Measurements from ENCODE around the gene PCDHGB7.
"Not testable (repeated sequence)": the region's sequence is repeated elsewhere in the genome, so short reads cannot be mapped to it uniquely, and the experiment has no call there.

The PCDHGB7 gene

DNA sequence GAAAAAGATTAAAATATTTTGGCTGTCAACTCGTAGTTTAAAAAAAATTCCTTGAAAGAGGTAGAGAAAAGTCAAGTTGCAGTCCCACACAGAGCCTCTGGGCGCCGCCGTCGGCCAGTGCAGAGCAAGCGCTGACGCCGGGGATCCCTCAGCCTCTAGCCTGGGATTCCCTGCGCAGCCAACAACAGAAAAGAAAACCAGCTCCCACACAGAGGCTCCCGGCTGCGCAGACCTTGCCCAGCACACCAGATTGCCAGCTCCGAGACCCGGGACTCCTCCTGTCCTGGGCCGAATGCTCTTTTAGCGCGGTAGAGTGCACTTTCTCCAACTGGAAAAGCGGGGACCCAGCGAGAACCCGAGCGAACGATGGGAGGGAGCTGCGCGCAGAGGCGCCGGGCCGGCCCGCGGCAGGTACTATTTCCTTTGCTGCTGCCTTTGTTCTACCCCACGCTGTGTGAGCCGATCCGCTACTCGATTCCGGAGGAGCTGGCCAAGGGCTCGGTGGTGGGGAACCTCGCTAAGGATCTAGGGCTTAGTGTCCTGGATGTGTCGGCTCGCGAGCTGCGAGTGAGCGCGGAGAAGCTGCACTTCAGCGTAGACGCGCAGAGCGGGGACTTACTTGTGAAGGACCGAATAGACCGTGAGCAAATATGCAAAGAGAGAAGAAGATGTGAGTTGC lies at the start of gene PCDHGB7:
Gene PCDHGB7, plus strand, starts transcription at position 184 of the 679 bp plus-strand sequence. Its CDS starts 183 bp downstream, at position 367.
- not testable (repeated sequence) for DNase-seq (ENCODE audit: low read depth in 2 of 2)

DNA sequence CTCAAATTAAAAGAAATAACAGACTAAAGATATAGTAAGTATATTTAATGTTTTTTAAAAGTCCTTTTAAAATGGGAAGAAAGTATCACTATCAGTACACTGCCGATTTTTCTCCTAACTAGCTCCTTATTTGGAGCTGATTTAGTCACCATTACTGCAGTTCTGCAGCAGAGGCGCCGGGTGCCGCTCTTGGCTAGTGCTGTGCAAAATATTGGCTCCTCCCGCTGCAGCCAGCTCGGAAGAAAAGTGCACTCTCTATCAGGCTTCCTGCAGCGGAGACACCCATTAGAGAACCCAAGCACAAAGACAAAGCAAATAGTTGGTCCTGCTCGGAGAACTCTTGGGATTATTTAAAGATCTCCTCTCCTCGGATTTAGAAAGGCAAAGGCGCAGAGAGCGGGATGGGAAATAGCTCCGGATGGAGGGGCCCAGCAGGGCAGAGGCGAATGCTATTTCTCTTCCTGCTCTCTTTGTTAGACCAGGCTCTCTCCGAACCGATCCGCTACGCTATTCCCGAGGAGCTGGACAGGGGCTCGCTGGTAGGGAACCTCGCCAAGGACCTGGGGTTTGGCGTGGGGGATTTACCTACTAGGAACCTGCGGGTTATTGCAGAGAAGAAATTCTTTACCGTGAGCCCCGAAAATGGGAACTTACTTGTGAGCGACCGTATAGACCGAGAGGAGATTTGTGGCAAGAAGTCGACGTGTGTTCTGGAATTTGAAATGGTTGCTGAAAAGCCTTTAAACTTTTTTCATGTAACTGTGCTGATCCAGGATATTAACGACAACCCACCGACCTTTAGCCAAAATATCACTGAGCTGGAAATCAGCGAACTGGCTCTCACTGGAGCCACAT lies 47.3 kb upstream of the PCDHGB7 start, which contains the start of gene PCDHGB3:
Gene PCDHGB3, plus strand, starts transcription at position 249 of the 855 bp plus-strand sequence. Its CDS starts 153 bp downstream, at position 402.
- DNase-seq (ENCODE audit: low read depth in 2 of 2): no peak

DNA sequence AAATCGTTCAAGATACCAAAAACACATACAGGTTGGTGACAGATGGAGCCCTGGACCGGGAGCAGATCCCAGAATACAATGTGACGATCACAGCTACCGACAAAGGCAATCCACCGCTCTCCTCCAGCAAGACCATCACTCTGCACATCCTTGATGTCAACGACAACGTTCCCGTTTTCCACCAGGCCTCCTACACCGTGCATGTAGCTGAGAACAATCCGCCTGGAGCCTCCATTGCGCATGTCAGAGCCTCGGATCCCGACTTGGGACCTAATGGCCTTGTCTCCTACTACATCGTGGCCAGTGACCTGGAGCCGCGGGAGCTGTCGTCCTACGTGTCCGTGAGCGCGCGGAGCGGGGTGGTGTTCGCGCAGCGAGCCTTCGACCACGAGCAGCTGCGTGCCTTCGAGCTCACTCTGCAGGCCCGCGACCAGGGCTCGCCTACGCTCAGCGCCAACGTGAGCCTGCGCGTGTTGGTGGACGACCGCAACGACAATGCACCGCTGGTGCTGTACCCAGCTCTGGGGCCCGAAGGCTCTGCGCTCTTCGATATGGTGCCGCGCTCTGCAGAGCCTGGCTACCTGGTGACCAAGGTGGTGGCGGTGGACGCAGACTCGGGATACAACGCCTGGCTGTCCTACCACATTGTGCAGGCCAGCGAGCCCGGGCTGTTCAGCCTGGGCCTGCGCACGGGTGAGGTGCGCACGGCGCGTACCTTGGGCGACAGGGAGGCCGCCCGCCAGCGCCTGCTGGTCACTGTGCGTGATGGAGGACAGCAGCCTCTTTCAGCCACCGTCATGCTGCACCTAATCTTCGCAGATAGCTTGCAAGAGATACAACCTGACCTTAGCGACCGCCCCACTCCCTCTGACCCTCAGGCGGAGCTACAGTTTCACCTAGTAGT lies 45.7 kb upstream of the PCDHGB7 start:
- no peak for DNase-seq (ENCODE audit: low read depth in 2 of 2)

DNA sequence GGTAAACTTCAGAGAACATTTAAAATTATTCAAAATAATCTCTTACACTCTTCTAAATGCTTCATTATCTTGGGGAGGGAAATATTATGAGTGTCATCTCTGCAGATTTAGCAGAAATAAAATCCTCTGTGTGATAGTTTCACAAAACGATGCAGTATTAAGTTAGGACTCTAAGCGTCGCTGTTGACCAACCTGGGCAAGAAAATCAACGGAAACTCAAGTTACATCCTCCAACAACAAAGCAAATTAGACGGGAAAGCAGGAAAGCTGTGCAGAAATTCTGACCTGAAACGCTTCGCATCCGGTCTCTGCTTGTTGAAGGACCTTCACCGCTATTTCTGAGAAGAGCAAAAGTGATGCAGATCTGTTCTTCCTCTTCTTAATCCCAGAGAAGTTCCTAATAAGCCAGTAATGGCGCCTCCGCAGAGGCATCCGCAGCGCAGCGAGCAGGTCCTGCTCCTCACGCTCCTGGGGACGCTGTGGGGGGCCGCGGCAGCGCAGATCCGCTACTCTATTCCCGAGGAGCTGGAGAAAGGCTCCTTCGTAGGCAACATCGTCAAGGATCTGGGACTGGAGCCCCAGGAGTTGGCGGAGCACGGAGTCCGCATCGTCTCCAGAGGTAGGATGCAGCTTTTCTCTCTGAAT lies 43.7 kb upstream of the PCDHGB7 start, which contains the start of gene PCDHGA6:
Gene PCDHGA6, plus strand, starts transcription at position 219 of the 645 bp plus-strand sequence. Its CDS starts 193 bp downstream, at position 412.
- no peak for DNase-seq (ENCODE audit: low read depth in 2 of 2)

DNA sequence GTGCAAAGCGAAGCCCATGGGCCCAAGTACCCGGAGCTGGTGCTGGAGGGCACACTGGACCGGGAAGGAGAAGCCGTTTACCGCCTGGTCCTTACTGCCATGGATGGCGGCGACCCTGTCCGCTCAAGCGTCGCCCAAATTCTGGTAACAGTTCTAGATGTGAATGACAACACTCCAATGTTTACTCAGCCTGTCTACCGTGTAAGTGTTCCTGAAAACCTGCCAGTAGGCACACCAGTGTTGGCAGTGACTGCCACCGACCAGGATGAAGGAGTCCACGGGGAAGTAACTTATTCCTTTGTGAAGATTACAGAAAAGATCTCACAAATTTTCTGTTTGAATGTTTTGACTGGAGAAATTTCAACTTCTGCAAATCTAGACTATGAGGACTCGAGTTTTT lies 42.9 kb upstream of the PCDHGB7 start:
- DNase-seq (ENCODE audit: low read depth in 2 of 2): no peak

DNA sequence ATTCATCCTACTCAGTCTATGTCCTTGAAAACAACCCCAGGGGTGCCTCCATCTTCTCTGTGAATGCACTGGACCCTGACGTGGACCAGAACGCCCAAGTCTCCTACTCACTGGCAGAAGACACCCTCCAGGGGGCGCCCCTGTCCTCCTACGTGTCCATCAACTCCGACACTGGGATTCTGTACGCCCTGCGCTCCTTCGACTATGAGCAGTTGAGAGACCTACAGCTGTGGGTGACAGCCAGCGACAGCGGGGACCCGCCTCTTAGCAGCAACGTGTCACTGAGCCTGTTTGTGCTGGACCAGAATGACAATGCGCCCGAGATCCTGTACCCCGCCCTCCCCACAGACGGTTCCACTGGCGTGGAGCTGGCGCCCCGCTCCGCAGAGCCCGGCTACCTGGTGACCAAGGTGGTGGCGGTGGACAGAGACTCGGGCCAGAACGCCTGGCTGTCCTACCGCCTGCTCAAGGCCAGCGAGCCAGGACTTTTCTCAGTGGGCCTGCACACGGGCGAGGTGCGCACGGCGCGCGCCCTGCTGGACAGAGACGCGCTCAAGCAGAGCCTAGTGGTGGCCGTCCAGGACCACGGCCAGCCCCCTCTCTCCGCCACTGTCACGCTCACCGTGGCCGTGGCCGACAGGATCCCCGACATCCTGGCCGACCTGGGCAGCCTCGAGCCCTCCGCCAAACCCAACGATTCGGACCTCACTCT lies 41.9 kb upstream of the PCDHGB7 start:
- not testable (repeated sequence) for DNase-seq (ENCODE audit: low read depth in 2 of 2)

DNA sequence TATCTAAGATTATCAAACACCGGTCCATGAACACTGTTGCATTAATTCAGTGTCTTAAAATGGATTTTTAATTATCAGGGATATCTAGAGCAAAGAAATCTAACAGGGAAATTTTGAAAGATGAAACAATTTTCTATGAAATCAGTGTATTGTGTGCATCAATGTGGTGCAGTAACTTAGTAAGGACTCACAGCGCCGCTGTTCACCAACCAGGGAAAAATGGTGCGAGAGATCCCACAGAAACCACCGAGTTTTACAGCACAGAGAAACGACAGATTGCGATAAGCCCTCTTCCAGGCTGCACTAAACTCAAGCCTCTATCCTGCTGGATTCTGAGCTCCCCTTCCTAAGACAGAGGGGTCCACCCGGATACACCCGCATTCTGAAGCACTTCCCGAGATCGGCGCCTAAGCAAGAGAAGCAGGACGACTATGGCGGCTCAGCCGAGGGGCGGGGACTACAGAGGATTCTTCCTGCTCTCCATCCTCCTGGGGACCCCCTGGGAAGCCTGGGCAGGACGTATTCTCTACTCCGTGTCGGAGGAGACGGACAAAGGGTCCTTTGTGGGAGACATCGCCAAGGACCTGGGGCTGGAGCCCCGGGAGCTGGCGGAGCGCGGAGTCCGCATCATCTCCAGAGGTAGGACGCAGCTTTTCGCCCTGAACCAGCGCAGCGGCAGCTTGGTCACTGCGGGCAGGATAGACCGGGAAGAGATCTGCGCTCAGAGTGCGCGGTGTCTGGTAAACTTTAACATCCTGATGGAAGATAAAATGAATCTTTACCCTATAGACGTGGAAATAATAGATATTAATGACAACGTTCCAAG lies 34.8 kb upstream of the PCDHGB7 start, which contains the start of gene PCDHGA7:
Gene PCDHGA7, plus strand, starts transcription at position 274 of the 826 bp plus-strand sequence. Its CDS starts 158 bp downstream, at position 432.
- no peak for DNase-seq (ENCODE audit: low read depth in 2 of 2)

DNA sequence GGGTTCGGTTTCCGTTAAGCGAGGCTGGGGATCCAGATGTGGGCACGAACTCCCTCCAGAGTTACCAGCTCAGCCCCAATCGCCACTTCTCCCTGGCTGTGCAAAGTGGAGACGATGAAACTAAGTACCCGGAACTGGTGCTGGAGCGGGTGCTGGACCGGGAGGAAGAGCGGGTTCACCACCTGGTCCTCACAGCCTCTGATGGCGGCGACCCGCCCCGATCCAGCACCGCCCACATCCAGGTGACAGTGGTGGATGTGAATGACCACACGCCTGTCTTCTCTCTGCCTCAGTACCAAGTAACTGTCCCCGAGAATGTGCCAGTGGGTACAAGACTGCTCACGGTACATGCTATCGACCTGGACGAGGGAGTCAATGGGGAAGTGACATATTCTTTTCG lies 34.1 kb upstream of the PCDHGB7 start:
- DNase-seq (ENCODE audit: low read depth in 2 of 2): no peak

DNA sequence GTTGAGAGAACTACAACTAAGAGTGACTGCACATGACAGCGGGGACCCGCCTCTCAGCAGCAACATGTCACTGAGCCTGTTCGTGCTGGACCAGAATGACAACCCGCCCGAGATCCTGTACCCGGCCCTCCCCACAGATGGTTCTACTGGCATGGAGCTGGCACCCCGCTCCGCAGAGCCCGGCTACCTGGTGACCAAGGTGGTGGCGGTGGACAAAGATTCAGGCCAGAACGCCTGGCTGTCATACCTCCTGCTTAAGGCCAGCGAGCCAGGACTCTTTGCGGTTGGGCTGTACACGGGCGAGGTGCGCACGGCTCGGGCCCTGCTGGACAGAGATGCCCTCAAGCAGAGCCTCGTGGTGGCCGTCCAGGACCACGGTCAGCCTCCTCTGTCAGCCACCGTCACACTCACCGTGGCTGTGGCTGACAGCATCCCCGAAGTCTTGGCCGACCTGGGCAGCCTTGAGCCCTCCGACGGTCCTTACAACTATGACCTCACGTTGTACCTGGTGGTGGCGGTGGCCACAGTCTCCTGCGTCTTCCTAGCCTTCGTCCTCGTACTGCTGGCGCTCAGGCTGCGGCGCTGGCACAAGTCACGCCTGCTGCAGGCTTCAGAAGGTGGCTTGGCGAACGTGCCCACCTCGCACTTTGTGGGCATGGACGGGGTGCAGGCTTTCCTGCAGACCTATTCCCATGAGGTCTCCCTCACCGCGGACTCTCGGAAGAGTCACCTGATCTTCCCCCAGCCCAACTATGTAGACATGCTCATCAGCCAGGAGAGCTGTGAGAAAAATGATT lies 32.8 kb upstream of the PCDHGB7 start:
- no peak for DNase-seq (ENCODE audit: low read depth in 2 of 2)

DNA sequence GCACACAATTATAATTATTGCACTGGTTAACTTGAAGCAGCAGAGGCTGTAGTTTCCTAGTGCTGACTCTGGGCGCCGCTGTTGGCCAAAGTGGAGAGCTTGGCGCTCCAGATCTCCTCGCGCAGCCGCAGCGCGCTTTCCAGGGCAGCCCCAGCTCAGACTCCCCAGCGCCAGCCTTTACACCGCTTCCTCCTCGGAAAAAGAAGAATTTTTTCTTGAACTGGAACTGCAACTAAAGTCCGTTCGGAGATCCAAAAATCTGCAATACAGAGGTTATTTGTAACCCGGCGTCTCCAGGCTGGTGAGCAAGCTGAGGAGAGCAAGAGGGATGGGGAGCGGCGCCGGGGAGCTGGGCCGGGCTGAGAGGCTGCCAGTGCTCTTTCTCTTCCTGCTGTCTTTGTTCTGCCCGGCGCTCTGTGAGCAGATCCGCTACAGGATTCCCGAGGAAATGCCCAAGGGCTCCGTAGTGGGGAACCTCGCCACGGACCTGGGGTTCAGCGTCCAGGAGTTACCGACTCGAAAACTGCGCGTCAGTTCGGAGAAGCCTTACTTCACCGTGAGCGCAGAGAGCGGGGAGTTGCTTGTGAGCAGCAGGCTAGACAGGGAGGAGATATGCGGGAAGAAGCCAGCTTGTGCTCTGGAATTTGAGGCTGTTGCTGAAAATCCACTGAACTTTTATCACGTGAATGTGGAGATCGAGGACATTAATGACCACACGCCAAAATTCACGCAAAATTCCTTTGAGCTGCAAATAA lies 29.7 kb upstream of the PCDHGB7 start, which contains the start of gene PCDHGB4:
Gene PCDHGB4, plus strand, starts transcription at position 142 of the 755 bp plus-strand sequence. Its CDS starts 187 bp downstream, at position 329.
- not testable (repeated sequence) for DNase-seq (ENCODE audit: low read depth in 2 of 2)

DNA sequence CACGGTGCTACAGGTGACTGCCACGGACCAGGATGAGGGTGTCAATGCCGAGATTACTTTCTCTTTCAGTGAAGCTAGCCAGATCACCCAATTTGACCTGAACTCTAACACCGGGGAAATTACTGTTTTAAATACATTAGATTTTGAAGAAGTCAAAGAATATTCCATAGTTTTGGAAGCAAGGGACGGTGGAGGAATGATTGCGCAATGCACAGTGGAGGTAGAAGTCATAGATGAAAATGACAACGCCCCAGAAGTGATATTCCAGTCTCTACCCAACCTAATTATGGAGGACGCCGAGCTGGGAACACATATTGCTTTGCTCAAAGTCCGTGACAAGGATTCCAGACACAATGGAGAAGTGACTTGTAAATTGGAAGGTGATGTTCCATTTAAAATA lies 28.8 kb upstream of the PCDHGB7 start:
- no peak for DNase-seq (ENCODE audit: low read depth in 2 of 2)

DNA sequence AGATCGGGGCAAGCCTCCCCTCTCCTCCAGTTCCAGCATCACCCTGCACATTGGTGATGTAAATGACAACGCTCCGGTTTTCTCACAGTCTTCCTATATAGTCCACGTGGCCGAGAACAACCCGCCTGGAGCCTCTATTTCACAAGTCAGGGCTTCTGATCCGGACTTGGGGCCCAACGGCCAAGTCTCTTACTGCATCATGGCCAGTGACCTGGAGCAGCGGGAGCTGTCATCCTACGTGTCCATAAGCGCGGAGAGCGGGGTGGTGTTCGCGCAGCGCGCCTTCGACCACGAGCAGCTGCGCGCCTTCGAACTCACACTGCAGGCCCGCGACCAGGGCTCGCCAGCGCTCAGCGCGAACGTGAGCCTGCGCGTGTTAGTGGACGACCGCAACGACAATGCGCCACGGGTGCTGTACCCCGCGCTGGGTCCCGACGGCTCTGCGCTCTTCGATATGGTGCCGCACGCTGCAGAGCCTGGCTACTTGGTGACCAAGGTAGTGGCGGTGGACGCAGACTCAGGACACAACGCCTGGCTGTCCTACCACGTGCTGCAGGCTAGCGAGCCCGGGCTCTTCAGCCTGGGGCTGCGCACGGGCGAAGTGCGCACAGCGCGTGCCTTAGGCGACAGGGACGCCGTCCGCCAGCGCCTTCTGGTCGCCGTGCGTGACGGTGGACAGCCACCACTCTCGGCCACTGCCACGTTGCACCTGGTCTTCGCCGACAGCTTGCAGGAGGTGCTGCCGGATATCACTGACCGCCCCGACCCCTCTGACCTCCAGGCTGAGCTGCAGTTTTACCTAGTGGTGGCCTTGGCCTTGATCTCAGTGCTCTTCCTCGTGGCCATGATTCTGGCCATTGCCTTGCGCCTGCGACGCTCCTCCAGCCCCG lies 28.1 kb upstream of the PCDHGB7 start:
- DNase-seq (ENCODE audit: low read depth in 2 of 2): no peak

DNA sequence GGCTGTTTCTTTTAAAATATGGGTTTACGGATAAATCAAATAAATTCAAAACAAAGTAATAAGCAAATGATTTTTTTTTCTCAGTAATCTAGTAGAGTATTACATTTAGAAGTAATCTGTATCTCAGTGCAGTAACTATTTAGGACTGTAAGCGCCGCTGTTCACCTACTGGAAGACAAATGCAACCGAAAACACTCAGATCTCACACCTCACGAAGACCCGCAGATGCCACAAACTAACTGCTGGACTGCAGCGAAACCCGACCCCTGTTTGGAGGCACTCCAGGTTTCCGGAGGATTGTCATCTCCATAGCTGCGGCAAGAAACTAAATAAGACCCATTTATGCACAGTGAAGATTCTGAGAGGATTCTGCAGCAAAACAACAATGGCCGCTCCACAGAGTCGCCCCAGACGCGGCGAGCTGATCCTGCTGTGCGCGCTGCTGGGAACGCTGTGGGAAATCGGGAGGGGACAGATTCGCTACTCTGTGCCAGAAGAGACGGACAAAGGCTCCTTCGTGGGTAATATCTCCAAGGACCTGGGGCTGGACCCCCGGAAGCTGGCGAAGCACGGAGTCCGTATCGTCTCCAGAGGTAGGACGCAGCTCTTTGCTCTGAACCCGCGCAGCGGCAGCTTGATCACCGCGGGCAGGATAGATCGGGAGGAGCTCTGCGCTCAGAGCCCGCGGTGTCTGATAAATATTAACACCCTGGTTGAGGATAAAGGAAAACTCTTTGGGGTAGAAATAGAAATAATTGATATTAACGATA lies 24.9 kb upstream of the PCDHGB7 start, which contains the start of gene PCDHGA8:
Gene PCDHGA8, plus strand, starts transcription at position 205 of the 770 bp plus-strand sequence. Its CDS starts 181 bp downstream, at position 386.
- DNase-seq (ENCODE audit: low read depth in 2 of 2): no peak

DNA sequence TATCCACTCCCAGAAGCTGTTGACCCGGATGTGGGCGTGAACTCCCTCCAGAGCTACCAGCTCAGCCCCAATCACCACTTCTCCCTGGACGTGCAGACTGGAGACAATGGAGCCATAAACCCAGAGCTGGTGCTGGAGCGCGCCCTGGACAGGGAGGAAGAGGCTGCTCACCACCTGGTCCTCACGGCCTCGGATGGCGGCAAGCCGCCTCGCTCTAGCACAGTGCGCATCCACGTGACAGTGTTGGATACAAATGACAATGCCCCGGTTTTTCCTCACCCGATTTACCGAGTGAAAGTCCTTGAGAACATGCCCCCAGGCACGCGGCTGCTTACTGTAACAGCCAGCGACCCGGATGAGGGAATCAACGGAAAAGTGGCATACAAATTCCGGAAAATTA lies 24.2 kb upstream of the PCDHGB7 start:
- no peak for DNase-seq (ENCODE audit: low read depth in 2 of 2)

DNA sequence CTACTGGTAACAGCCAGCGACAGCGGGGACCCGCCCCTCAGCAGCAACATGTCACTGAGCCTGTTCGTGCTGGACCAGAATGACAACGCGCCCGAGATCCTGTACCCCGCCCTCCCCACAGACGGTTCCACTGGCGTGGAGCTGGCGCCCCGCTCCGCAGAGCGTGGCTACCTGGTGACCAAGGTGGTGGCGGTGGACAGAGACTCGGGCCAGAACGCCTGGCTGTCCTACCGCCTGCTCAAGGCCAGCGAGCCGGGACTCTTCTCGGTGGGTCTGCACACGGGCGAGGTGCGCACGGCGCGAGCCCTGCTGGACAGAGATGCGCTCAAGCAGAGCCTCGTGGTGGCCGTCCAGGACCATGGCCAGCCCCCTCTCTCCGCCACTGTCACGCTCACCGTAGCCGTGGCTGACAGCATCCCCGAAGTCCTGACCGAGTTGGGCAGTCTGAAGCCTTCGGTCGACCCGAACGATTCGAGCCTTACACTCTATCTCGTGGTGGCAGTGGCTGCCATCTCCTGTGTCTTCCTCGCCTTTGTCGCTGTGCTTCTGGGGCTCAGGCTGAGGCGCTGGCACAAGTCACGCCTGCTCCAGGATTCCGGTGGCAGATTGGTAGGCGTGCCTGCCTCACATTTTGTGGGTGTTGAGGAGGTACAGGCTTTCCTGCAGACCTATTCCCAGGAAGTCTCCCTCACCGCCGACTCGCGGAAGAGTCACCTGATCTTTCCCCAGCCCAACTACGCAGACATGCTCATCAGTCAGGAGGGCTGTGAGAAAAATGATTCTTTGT lies 22.9 kb upstream of the PCDHGB7 start:
- DNase-seq (ENCODE audit: low read depth in 2 of 2): not testable (repeated sequence)
